Loucy (cell line): ENCODE data around the gene HIRA.

Experiments used
- EZH2phosphoT487 ChIP-seq: fragments of 200-600 bp; IDR thresholded peaks from 2 replicates; pipeline ENCODE4 v1.6.1; 2018; ENCODE audit warnings: antibody characterized with exemption, mild to moderate bottlenecking, moderate library complexity, borderline replicate concordance
- TF ChIP-seq, protein P1 (sequence below): fragments of 200-600 bp; sonication (generic); conservative IDR thresholded peaks from 2 replicates; pipeline ENCODE4 v1.5.1; 2014; ENCODE audit warnings: mild to moderate bottlenecking, antibody characterized with exemption, low read length

DNA sequence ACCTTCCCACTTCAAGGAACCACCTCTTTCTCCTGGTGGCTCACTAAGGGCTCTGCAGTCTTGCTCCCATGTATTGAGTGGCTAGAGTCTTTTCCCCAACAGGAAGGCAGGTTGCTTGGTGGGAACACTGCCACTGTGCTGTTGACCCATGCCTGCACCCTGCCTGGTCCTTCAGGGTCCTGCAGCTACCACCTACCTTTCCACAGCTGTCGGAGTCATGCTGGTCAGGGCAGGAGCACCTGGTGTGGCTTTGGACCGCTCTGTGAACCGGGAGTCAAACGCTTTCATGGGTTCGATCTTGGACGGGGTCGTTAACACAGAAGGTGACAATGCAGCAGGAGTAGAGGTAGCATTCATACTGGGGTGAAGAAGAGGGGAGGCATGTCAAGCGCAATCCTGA, 56.1 kb downstream of the HIRA start:
- TF ChIP-seq, protein P1, sequence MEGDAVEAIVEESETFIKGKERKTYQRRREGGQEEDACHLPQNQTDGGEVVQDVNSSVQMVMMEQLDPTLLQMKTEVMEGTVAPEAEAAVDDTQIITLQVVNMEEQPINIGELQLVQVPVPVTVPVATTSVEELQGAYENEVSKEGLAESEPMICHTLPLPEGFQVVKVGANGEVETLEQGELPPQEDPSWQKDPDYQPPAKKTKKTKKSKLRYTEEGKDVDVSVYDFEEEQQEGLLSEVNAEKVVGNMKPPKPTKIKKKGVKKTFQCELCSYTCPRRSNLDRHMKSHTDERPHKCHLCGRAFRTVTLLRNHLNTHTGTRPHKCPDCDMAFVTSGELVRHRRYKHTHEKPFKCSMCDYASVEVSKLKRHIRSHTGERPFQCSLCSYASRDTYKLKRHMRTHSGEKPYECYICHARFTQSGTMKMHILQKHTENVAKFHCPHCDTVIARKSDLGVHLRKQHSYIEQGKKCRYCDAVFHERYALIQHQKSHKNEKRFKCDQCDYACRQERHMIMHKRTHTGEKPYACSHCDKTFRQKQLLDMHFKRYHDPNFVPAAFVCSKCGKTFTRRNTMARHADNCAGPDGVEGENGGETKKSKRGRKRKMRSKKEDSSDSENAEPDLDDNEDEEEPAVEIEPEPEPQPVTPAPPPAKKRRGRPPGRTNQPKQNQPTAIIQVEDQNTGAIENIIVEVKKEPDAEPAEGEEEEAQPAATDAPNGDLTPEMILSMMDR: no peak
- TF ChIP-seq EZH2phosphoT487: no peak
